ENCODE data around the gene SMYD2.

The SMYD2 gene

GRCh38 chr1:214331827-214332423, 51.0 kb downstream of the SMYD2 start:
- TF ChIP-seq CTCF (IDR thresholded peaks at IDR 0.05; ENCODE audit: low read depth, low read length) = peak; percentile 80
- DNase-seq (ENCODE audit: extremely low read depth, low read depth) = no peak

DNA sequence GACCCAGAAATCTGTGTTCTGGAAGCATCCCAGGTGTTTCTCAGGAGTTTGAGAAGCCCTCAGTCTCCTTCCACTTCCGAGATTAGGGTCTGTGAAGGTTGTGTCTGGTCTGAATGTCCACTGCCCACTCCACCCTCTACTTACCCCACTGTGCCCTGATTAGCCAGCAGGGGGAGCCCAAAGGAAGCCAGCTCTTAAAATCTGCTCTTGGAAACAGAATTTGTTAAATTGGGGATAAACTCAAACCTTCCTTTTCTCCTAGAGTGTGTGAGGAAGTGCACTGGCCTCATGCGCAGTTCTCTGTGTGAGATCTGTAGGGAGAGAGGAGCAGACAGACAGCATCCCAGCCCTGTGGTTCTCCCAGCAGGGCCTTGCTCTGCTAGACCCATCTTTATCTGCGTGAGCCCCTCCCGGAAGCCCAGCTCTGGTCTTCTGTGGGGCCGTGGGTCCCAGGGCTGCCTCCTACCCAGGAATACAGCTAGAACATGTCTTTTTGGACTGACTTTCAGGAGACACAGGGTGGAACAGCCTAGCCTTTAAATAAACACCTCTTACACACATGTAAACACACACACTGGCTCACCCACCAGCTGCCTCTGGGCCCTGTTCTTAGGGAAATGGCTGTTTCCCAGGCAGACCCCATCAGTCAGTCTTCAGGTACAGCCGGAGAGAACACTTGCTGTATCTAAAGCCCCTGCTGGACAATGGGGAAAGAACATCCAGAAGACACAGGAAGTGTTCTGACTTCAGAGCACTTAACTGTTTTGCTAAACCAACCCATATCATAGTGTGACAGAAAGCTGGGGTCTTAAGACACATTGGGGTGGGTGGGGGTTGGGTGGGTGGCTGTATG, 52.2 kb downstream of the SMYD2 start:
- peak; percentile 32 for DNase-seq (ENCODE audit: extremely low read depth, low read depth)
- TF ChIP-seq CTCF (IDR thresholded peaks at IDR 0.05; ENCODE audit: low read depth, low read length) = peak; percentile 96

- TF ChIP-seq CTCF (IDR thresholded peaks at IDR 0.05; ENCODE audit: low read depth, low read length) = no peak
- DNase-seq (ENCODE audit: extremely low read depth, low read depth) = no peak
Observed at GRCh38 chr1:214335567-214335966, 54.6 kb downstream of the SMYD2 start.

- no peak for TF ChIP-seq CTCF (IDR thresholded peaks at IDR 0.05; ENCODE audit: low read depth, low read length)
- DNase-seq (ENCODE audit: extremely low read depth, low read depth) = no peak
Observed at GRCh38 chr1:214337015-214337414, 56.1 kb downstream of the SMYD2 start.

GRCh38 chr1:214337511-214337910, 56.6 kb downstream of the SMYD2 start:
- DNase-seq (ENCODE audit: extremely low read depth, low read depth) = peak; percentile 65
- TF ChIP-seq CTCF (IDR thresholded peaks at IDR 0.05; ENCODE audit: low read depth, low read length) = no peak

GRCh38 chr1:214338212-214338611, 57.3 kb downstream of the SMYD2 start:
- no peak for TF ChIP-seq CTCF (IDR thresholded peaks at IDR 0.05; ENCODE audit: low read depth, low read length)

GRCh38 chr1:214341459-214341858, 60.5 kb downstream of the SMYD2 start:
- TF ChIP-seq CTCF (IDR thresholded peaks at IDR 0.05; ENCODE audit: low read depth, low read length) = no peak
- DNase-seq (ENCODE audit: extremely low read depth, low read depth) = no peak

More at GRCh38 chr1:214338212-214338611, 57.3 kb downstream of the SMYD2 start:
- DNase-seq (ENCODE audit: extremely low read depth, low read depth) = no peak

Data from AG09319 (cell line).